AG10803 (cell line): ENCODE results near the gene FNTB.

Experiments
- DNase-seq: peaks from one replicate; pipeline ENCODE4 v3.0.0; 2010; ENCODE audit warnings: low read depth
- H3K4me3 ChIP-seq: 2 replicates; pipeline ENCODE4 v1.5.1; 2011; ENCODE audit warnings: mild to moderate bottlenecking, low read length, control low read depth
- CTCF ChIP-seq: conservative IDR thresholded peaks from 2 replicates; pipeline ENCODE4 v1.5.1; 2011; ENCODE audit warnings: mild to moderate bottlenecking, low read length, control low read depth, inconsistent platforms

FNTB gene

GRCh38 chr14:64947710-64948611 is 38.7 kb upstream of the FNTB start:
- TF ChIP-seq CTCF = no peak
- DNase-seq = no peak
- H3K4me3 ChIP-seq = no peak overlapping the region

- no peak overlapping the region for H3K4me3 ChIP-seq
- DNase-seq = no peak
Measured at GRCh38 chr14:64948612-64949210, 38.0 kb upstream of the FNTB start.

GRCh38 chr14:64950889-64951288 is 35.8 kb upstream of the FNTB start:
- H3K4me3 ChIP-seq = no peak overlapping the region
- TF ChIP-seq CTCF = no peak
- DNase-seq = no peak

More at GRCh38 chr14:64948612-64949210, 38.0 kb upstream of the FNTB start:
- TF ChIP-seq CTCF = no peak

- DNase-seq = no peak
- no peak for TF ChIP-seq CTCF
- no peak overlapping the region for H3K4me3 ChIP-seq
Measured at GRCh38 chr14:64951291-64951690, 35.4 kb upstream of the FNTB start.

- TF ChIP-seq CTCF = no peak
- no peak overlapping the region for H3K4me3 ChIP-seq
- DNase-seq = no peak
Measured at GRCh38 chr14:64951724-64952123, 35.0 kb upstream of the FNTB start.

- no peak for DNase-seq
- H3K4me3 ChIP-seq = no peak overlapping the region
- TF ChIP-seq CTCF = peak; percentile 12; the same call in 1 of the 2 replicates
Measured at GRCh38 chr14:64952598-64953309, 33.9 kb upstream of the FNTB start.
